Liver (tissue), 9 donors: ENCODE measurements around the gene RAB27A. TPM values are rescaled to one million over a fixed set of nuclear protein-coding genes. Genes with fewer than 3 reads are reported as not detected.

ENCODE experiments used
- DNase-seq: peaks from one replicate; pipeline ENCODE4 v3.0.0-alpha.2; 2017; ENCODE audit warnings: low spot score
- H3K27ac ChIP-seq, 2 donors: one replicate each; pipeline ENCODE4 v1.7.0; 2013; ENCODE audit warnings: inconsistent platforms in 2 of 2, low read length in 2 of 2, control low read depth in 1 of 2, low read depth in 1 of 2, mild to moderate bottlenecking in 1 of 2
- H3K27me3 ChIP-seq, 4 donors: one replicate each; pipeline versions ENCODE4 v1.6.1 to v1.7.0; 2013; ENCODE audit warnings: low read length in 3 of 4, inconsistent platforms in 1 of 4, mild to moderate bottlenecking in 1 of 4, moderate library complexity in 1 of 4; ENCODE audit not compliant: control insufficient read depth in 4 of 4, insufficient read depth in 4 of 4
- H3K36me3 ChIP-seq, 4 donors: one replicate each; pipeline versions ENCODE4 v1.6.1 to v1.7.0; 2013; ENCODE audit warnings: low read length in 3 of 4, mild to moderate bottlenecking in 3 of 4, low read depth in 1 of 4, moderate library complexity in 1 of 4; ENCODE audit not compliant: control insufficient read depth in 4 of 4, insufficient read depth in 3 of 4
- H3K4me1 ChIP-seq, 4 donors: one replicate each; pipeline versions ENCODE4 v1.6.1 to v1.7.0; 2013; ENCODE audit warnings: low read length in 3 of 4, mild to moderate bottlenecking in 3 of 4, moderate library complexity in 1 of 4; ENCODE audit not compliant: control insufficient read depth in 4 of 4, insufficient read depth in 4 of 4
- H3K4me3 ChIP-seq, 3 donors: one replicate each; pipeline versions ENCODE4 v1.6.1 to v1.7.0; 2013; ENCODE audit warnings: low read length in 3 of 3, control low read depth in 1 of 3, low read depth in 1 of 3, mild to moderate bottlenecking in 1 of 3
- H3K9ac ChIP-seq, 2 donors: one replicate each; pipeline ENCODE4 v1.7.0; 2013; ENCODE audit warnings: low read length in 2 of 2, mild to moderate bottlenecking in 2 of 2, moderate library complexity in 2 of 2, control low read depth in 1 of 2, low read depth in 1 of 2
- H3K9me3 ChIP-seq, 4 donors: one replicate each; pipeline versions ENCODE4 v1.6.1 to v1.7.0; 2013; ENCODE audit warnings: low read length in 3 of 4; ENCODE audit not compliant: control insufficient read depth in 4 of 4
- FOXA1 ChIP-seq: IDR thresholded peaks from 2 replicates; pipeline ENCODE4 v1.6.1; 2016; ENCODE audit warnings: antibody characterized with exemption
- FOXA2 ChIP-seq: IDR thresholded peaks from 2 replicates; pipeline ENCODE4 v1.6.1; 2016; ENCODE audit warnings: antibody characterized with exemption
- GABPA ChIP-seq, 2 donors: IDR thresholded peaks in 1 of 2; conservative IDR thresholded peaks in 1 of 2; 2 replicates each; pipeline ENCODE4 v1.6.1; 2016; ENCODE audit warnings: antibody characterized with exemption in 2 of 2, mild to moderate bottlenecking in 1 of 2, moderate library complexity in 1 of 2
- HNF4A ChIP-seq, 2 donors: conservative IDR thresholded peaks; 2 replicates each; pipeline ENCODE4 v1.6.1; 2016; ENCODE audit warnings: antibody characterized with exemption in 2 of 2, mild to moderate bottlenecking in 2 of 2
- HNF4G ChIP-seq: IDR thresholded peaks from 2 replicates; pipeline ENCODE4 v1.6.1; 2016; ENCODE audit warnings: antibody characterized with exemption
- JUND ChIP-seq, 2 donors: IDR thresholded peaks; 2 replicates each; pipeline ENCODE4 v1.6.1; 2016; ENCODE audit warnings: antibody characterized with exemption in 2 of 2
- MAX ChIP-seq: IDR thresholded peaks from 2 replicates; pipeline ENCODE4 v1.6.1; 2016; ENCODE audit warnings: antibody characterized with exemption
- NR2F2 ChIP-seq: IDR thresholded peaks from 2 replicates; pipeline ENCODE4 v1.6.1; 2016; ENCODE audit warnings: antibody characterized with exemption
- RAD21 ChIP-seq, 2 donors: IDR thresholded peaks; 2 replicates each; pipeline ENCODE4 v1.6.1; 2016; ENCODE audit warnings: antibody characterized with exemption in 2 of 2, mild to moderate bottlenecking in 2 of 2
- RXRA ChIP-seq, 2 donors: IDR thresholded peaks; 2 replicates each; pipeline ENCODE4 v1.6.1; 2017 to 2018; ENCODE audit warnings: antibody characterized with exemption in 2 of 2, mild to moderate bottlenecking in 1 of 2
- SP1 ChIP-seq: IDR thresholded peaks from 2 replicates; pipeline ENCODE4 v1.6.1; 2018; ENCODE audit warnings: antibody characterized with exemption, mild to moderate bottlenecking
- TAF1 ChIP-seq: conservative IDR thresholded peaks from 2 replicates; pipeline ENCODE4 v1.6.1; 2016; ENCODE audit warnings: antibody characterized with exemption, mild to moderate bottlenecking
- YY1 ChIP-seq: IDR thresholded peaks from 2 replicates; pipeline ENCODE4 v1.6.1; 2016; ENCODE audit warnings: antibody characterized with exemption, mild to moderate bottlenecking
- WGBS: extraction: QIAGEN DNeasy Blood & Tissue Kit; methylation state at CpG from one replicate; pipeline ENCODE4 v1.1.7; 2013; 5-methylcytosine and 5-hydroxymethylcytosine counted together
- polyA plus RNA-seq, 2 donors: library from polyadenylated mRNA; stranded (reverse) in 1 of 2; unstranded in 1 of 2; fragments of 200-250 nt in 1 of 2; fragments of >200 nt in 1 of 2; fragmentation: Nextera tagmentation in 1 of 2; extraction: Ambion mirVana in 1 of 2; gene quantifications; one replicate each; pipeline versions ENCODE4 v1.2.1 to v1.2.3, GENCODE V29; 2013 to 2015
- total RNA-seq, 2 donors: library from RNA; depleted of rRNA; stranded (reverse); fragments of >200 nt; gene quantifications; one replicate each; pipeline ENCODE4 v1.2.3, GENCODE V29; 2014
- TF ChIP-seq, protein P1 (sequence below): IDR thresholded peaks from 2 replicates; pipeline ENCODE4 v1.6.1; 2016; ENCODE audit warnings: antibody characterized with exemption, mild to moderate bottlenecking
- TF ChIP-seq, protein P2 (sequence below): IDR thresholded peaks from 2 replicates; pipeline ENCODE4 v1.6.1; 2016; ENCODE audit warnings: antibody characterized with exemption
- TF ChIP-seq, protein P3 (sequence below): fragments of 150-350 bp; IDR thresholded peaks from 2 replicates; pipeline ENCODE4 v1.5.1; 2017; ENCODE audit warnings: improper control_type of control experiment, low read depth, low read length; ENCODE audit not compliant: missing input control
- TF ChIP-seq, protein P4 (sequence below): IDR thresholded peaks from 2 replicates; pipeline ENCODE4 v1.6.1; 2016; ENCODE audit warnings: antibody characterized with exemption
- donor health status: healthy.
- donor health status: healthy.
- donor health status: healthy.
- donor health status: healthy.
- donor health status: healthy.

Gene RAB27A
- total and polyA plus RNA-seq, 4 donors = 6.4 to 30.8 (median 24.9) TPM

GRCh38 chr15:55197719-55198118 is 91.9 kb downstream of the RAB27A start:
- H3K9ac ChIP-seq = peak overlapping the region; percentile 17 to 90
- no peaks in the 10 kb centered on the region for H3K36me3 ChIP-seq
- peaks cover 5 to 30% (median 20%) of the 10 kb centered on the region in 4 donors for H3K4me1 ChIP-seq
- DNase-seq = no peak
- H3K4me3 ChIP-seq = peak overlapping the region; percentile 81 to 99 (median 91)
- TF ChIP-seq TAF1 = no peak
- TF ChIP-seq, protein P1, sequence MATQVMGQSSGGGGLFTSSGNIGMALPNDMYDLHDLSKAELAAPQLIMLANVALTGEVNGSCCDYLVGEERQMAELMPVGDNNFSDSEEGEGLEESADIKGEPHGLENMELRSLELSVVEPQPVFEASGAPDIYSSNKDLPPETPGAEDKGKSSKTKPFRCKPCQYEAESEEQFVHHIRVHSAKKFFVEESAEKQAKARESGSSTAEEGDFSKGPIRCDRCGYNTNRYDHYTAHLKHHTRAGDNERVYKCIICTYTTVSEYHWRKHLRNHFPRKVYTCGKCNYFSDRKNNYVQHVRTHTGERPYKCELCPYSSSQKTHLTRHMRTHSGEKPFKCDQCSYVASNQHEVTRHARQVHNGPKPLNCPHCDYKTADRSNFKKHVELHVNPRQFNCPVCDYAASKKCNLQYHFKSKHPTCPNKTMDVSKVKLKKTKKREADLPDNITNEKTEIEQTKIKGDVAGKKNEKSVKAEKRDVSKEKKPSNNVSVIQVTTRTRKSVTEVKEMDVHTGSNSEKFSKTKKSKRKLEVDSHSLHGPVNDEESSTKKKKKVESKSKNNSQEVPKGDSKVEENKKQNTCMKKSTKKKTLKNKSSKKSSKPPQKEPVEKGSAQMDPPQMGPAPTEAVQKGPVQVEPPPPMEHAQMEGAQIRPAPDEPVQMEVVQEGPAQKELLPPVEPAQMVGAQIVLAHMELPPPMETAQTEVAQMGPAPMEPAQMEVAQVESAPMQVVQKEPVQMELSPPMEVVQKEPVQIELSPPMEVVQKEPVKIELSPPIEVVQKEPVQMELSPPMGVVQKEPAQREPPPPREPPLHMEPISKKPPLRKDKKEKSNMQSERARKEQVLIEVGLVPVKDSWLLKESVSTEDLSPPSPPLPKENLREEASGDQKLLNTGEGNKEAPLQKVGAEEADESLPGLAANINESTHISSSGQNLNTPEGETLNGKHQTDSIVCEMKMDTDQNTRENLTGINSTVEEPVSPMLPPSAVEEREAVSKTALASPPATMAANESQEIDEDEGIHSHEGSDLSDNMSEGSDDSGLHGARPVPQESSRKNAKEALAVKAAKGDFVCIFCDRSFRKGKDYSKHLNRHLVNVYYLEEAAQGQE = no peak
- no peak for TF ChIP-seq GABPA (IDR thresholded peaks at IDR 0.05 in 1 of 2, conservative IDR thresholded peaks at IDR 0.05 in 1 of 2)
- TF ChIP-seq RAD21 (IDR thresholded peaks at IDR 0.05) = no peak
- TF ChIP-seq YY1 = no peak
- no peak for TF ChIP-seq JUND (IDR thresholded peaks at IDR 0.05)
- TF ChIP-seq HNF4G = no peak
- TF ChIP-seq RXRA (IDR thresholded peaks at IDR 0.05) = no peak
- TF ChIP-seq, protein P2, sequence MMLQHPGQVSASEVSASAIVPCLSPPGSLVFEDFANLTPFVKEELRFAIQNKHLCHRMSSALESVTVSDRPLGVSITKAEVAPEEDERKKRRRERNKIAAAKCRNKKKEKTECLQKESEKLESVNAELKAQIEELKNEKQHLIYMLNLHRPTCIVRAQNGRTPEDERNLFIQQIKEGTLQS = no peak
- TF ChIP-seq SP1 = no peak
- TF ChIP-seq, protein P3, sequence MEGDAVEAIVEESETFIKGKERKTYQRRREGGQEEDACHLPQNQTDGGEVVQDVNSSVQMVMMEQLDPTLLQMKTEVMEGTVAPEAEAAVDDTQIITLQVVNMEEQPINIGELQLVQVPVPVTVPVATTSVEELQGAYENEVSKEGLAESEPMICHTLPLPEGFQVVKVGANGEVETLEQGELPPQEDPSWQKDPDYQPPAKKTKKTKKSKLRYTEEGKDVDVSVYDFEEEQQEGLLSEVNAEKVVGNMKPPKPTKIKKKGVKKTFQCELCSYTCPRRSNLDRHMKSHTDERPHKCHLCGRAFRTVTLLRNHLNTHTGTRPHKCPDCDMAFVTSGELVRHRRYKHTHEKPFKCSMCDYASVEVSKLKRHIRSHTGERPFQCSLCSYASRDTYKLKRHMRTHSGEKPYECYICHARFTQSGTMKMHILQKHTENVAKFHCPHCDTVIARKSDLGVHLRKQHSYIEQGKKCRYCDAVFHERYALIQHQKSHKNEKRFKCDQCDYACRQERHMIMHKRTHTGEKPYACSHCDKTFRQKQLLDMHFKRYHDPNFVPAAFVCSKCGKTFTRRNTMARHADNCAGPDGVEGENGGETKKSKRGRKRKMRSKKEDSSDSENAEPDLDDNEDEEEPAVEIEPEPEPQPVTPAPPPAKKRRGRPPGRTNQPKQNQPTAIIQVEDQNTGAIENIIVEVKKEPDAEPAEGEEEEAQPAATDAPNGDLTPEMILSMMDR = no peak
- H3K9me3 ChIP-seq = no peaks in the 10 kb centered on the region
- H3K27me3 ChIP-seq = no peaks in the 10 kb centered on the region
- 63% methylated on average over 4 of the region's 4 CpGs for WGBS
- peak overlapping the region; percentile 93 to 96 for H3K27ac ChIP-seq

- peak overlapping the region; percentile 81 to 99 (median 91) for H3K4me3 ChIP-seq
- no peak for DNase-seq
- H3K27ac ChIP-seq = peak overlapping the region; percentile 93 to 96
- no peaks in the 10 kb centered on the region for H3K27me3 ChIP-seq
- under 1% methylated on average over 10 of the region's 10 CpGs for WGBS
- peaks cover 0 to 2% (median 0%) of the 10 kb centered on the region in 4 donors for H3K36me3 ChIP-seq
- no peaks in the 10 kb centered on the region for H3K9me3 ChIP-seq
- H3K9ac ChIP-seq = peak overlapping the region; percentile 17 to 90
- peaks cover 5 to 30% (median 20%) of the 10 kb centered on the region in 4 donors for H3K4me1 ChIP-seq
- TF ChIP-seq TAF1 (no peak), MAX (no peak), YY1 (no peak), GABPA (IDR thresholded peaks at IDR 0.05 in 1 of 2, conservative IDR thresholded peaks at IDR 0.05 in 1 of 2) (no peak), FOXA2 (no peak), HNF4A (conservative IDR thresholded peaks at IDR 0.05) (no peak), RAD21 (IDR thresholded peaks at IDR 0.05) (no peak), JUND (IDR thresholded peaks at IDR 0.05) (no peak), SP1 (no peak), HNF4G (no peak), FOXA1 (no peak), RXRA (IDR thresholded peaks at IDR 0.05) (no peak), NR2F2 (no peak)
- TF ChIP-seq, protein P4, sequence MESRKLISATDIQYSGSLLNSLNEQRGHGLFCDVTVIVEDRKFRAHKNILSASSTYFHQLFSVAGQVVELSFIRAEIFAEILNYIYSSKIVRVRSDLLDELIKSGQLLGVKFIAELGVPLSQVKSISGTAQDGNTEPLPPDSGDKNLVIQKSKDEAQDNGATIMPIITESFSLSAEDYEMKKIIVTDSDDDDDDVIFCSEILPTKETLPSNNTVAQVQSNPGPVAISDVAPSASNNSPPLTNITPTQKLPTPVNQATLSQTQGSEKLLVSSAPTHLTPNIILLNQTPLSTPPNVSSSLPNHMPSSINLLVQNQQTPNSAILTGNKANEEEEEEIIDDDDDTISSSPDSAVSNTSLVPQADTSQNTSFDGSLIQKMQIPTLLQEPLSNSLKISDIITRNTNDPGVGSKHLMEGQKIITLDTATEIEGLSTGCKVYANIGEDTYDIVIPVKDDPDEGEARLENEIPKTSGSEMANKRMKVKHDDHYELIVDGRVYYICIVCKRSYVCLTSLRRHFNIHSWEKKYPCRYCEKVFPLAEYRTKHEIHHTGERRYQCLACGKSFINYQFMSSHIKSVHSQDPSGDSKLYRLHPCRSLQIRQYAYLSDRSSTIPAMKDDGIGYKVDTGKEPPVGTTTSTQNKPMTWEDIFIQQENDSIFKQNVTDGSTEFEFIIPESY = no peak
- TF ChIP-seq, protein P1 = no peak
- TF ChIP-seq, protein P3 = no peak
- TF ChIP-seq, protein P2 = no peak
These were observed 92.3 kb downstream of the RAB27A start for GRCh38 chr15:55197362-55197705.
